GM19395 (cell line): ENCODE data around the gene C2CD4A.
A peak's percentile ranks its signal among the peaks of the same experiment; 100 is the strongest.
"Not testable (repeated sequence)": the region's sequence is repeated elsewhere in the genome, so short reads cannot be mapped to it uniquely, and the experiment has no call there.

Experiments used
- ATAC-seq: cut with Tn5 transposase; IDR thresholded peaks from one replicate; pipeline ENCODE4 v1.9.1; 2021; ENCODE audit warnings: mild to moderate bottlenecking, moderate library complexity; ENCODE audit not compliant: unreplicated experiment

Gene C2CD4A

DNA sequence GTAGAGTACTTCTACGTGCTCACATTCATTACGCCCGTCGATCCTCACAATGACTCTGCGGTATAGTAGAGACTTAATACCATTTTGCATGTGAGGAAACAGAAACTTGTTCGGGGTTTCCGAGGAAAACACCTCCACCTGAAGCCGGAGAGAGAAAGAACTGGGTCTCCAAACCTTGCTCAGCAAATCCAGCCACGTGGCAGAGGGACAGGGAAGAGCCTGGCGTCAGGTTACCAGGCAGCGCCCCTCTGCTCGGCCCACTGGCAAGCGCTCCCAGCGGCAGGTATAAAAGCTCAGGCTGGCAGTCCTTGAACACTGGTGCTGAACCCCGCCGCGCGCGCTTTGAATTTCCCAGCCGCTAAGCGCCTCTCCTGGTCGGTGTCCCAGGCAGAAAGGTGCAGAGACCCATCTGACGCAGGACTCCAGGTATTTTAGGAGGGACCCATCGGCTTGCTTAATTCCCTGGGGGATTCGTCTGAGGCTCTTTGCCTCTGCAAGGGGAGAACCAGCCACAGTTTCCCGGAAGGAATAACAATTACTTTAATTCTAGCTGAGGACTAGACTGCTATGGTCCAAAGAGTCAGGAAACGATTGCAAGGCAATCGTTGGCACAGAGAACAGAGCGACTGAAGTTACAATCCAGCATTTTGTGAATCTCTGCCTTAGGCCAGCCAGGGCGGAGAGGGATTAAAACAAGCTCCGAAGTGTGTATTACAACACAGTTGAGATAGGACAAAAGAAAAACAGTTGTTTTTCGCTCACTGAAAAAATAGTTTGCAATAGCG, at the start of gene C2CD4A:
TSS of gene C2CD4A (plus strand) at position 315 of the 785 bp plus-strand sequence. CDS start 637 bp downstream, outside the sequence.
- no peak for ATAC-seq

- ATAC-seq = no peak
These were observed 46.1 kb upstream of the C2CD4A start for GRCh38 chr15:62020576-62021160.

GRCh38 chr15:62021991-62022600, 44.7 kb upstream of the C2CD4A start:
- ATAC-seq = no peak

DNA sequence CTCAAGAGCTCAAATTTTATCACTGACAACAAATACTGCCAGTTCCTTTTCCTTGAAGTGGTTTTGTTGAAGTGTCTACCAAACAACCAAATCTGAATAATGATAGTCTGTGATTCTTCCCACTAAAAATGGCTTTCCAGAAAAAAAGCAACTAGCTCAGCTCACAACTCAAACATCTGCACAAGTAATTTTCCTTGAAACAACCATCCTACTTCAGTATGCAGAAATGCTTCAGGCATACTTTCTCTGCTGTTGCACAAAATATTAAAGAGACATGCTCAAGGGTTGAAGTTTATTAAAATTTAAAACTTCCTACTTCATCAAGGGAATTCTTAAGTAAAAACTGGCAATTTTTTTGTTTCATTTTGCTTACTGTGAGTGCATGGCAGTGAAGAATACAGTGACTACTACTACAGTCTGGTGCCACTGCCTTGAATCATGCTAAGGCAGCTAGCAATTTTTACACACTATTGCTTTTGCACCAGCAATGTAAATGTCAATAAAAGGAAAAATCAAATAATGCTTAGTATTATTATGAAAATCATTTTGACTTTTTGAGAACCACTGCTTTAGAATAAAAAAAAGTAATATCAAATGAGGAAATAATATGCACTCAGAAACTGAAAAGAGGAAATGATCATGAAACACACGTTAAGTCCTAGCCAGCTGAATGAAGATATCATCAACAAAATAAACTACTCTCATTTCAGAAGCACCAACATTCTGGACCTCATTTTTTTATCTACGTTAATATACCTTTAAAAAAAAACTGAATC, 40.1 kb upstream of the C2CD4A start:
- peak; percentile 84 for ATAC-seq

- ATAC-seq = peak; percentile 27
These were observed 39.6 kb upstream of the C2CD4A start for GRCh38 chr15:62027263-62027565.

GRCh38 chr15:62027916-62028315, 38.9 kb upstream of the C2CD4A start:
- ATAC-seq = no peak

DNA sequence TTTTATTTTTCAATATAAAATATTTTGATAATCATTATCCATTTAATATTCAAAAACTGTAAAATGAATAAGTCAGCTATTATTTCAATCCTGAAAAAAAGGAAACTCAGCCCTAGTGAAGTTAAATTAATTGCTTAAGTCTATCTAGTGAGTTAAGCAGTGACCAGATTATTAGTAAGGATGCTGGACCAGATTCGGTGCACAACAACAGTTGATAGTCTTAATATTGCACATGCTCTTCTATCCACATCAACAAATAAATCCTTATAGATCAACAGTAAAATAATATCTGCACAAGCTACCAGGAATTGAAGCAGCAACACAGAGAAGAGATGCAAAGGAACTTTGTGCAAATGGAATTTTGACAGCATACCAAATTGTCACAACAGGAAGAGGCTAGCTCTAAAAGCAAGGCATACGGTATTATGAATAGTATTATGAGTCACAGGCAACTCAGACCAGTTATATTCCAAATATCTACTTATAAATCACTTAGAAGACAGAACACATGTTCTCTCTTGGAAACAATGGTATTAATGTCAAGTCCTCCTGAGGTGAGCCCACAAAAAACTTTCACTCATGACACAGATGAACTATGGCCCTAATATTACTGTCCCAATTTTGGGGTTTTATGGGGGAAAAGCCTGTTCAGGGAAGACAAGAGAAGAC, 31.4 kb upstream of the C2CD4A start:
- ATAC-seq = no peak

DNA sequence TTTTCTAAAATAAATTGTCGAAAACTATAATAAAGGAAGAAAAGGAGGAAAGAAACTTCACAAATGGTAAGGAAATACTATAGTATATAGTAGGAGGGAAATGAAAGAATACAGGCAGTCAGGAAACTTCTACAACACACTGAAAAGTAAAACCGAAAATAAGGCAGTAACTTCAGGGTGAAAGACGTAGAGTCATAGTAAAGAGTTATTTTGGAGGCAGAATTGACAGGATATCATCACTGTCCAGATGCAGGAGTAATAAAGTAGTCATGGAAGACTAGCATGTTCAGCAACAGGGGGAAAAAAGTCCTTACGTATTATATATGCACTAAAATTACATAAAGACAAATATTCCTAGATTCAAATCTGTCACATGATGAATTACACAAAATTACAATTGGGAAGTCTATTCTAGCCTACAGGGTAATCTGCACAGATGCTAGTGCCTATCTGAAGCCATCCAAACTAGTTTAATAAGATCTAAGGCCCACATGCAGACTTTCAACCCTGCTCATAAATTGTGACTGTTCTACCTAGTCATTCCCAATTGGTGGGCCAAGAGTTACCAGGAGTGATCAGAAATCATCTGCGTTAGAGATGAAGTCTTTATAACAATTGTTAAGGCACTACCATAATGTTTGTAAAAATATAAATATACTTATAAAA, 20.6 kb upstream of the C2CD4A start:
- ATAC-seq = peak; percentile 87

GRCh38 chr15:62047282-62047827, 19.4 kb upstream of the C2CD4A start:
- no peak for ATAC-seq

GRCh38 chr15:62048254-62048653, 18.5 kb upstream of the C2CD4A start:
- not testable (repeated sequence) for ATAC-seq

GRCh38 chr15:62050115-62050514, 16.7 kb upstream of the C2CD4A start:
- no peak for ATAC-seq

DNA sequence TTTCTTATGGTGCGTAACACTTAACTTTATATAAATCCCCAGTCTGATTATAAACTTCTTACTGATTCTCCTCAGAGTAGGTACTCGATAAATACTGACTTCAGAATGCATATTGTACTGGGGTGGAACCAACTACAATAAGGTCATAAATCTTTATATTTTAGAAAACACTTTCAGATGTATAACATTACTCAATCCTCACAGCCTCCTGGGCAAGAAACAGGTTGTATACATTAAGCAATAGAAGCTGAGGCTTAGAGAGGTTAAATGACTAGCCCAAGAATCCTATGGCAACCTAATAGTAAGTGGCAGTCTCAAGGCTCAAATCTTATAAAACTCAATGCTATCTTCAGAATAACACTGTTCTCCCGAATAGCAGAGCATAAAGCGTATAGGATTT, 15.6 kb upstream of the C2CD4A start:
- ATAC-seq = no peak

DNA sequence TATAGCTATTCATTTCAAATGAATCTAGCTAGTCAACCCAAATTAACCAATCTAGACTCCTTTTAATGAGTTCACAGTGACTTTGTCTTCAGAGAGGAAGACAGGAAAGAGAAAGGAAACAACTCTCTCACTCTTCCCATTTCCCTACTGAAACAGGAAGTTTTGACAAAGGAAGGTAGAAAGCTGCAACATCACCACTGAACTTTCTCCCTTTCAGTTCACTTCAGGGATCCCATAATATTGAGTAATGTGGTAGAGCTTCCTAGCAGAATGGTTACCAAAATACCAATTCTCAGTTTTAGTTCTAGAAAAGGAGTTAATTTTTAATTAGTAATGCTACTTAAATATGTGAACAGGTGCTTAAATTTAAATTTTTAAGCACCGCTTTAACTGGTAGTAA, 14.1 kb upstream of the C2CD4A start:
- no peak for ATAC-seq

GRCh38 chr15:62053439-62054085, 13.2 kb upstream of the C2CD4A start:
- ATAC-seq = no peak

DNA sequence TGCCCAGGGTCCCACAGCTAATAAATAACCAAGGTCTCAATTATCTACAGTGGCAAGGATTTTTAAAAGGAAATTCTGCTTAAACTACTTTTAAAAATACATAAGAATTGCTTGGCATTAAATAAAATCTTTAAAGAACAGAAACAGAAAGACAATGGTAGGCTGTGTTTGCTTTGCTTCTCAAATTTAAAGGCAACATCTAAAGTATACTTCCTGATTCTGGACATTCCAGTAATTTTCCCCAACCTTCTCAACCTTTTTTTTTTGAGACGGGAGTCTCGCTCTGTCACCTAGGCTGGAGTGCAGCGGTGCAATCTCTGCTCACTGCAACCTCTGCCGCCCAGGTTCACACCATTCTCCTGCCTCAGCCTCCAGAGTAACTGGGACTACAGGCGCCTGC, 11.8 kb upstream of the C2CD4A start:
- ATAC-seq = no peak

- ATAC-seq = no peak
These were observed 9.3 kb upstream of the C2CD4A start for GRCh38 chr15:62057341-62057980.

- ATAC-seq = no peak
These were observed 8.3 kb upstream of the C2CD4A start for GRCh38 chr15:62058327-62059028.

- ATAC-seq = no peak
These were observed 7.5 kb upstream of the C2CD4A start for GRCh38 chr15:62059108-62059815.
